ENCODE measurements around the gene CDC14B.
"Not testable (repeated sequence)": the region's sequence is repeated elsewhere in the genome, so short reads cannot be mapped to it uniquely, and the experiment has no call there.

The CDC14B gene

GRCh38 chr9:96582199-96582598, 37.4 kb downstream of the CDC14B start:
- not testable (repeated sequence) for DNase-seq

GRCh38 chr9:96581786-96582185, 37.9 kb downstream of the CDC14B start:
- no peak for DNase-seq

- DNase-seq = no peak
Measured at GRCh38 chr9:96581301-96581700, 38.3 kb downstream of the CDC14B start.

- DNase-seq = no peak
Measured at GRCh38 chr9:96574931-96575351, 44.7 kb downstream of the CDC14B start.

GRCh38 chr9:96574455-96574854, 45.2 kb downstream of the CDC14B start:
- no peak for DNase-seq

- no peak for DNase-seq
Measured at GRCh38 chr9:96567203-96567700, 52.4 kb downstream of the CDC14B start.

- no peak for DNase-seq
Measured at GRCh38 chr9:96566498-96567202, 53.0 kb downstream of the CDC14B start.

- DNase-seq = no peak
Measured at GRCh38 chr9:96565671-96566497, 53.8 kb downstream of the CDC14B start.

- DNase-seq = no peak
Measured at GRCh38 chr9:96564217-96564616, 55.4 kb downstream of the CDC14B start.

GRCh38 chr9:96559339-96559943, 60.2 kb downstream of the CDC14B start:
- DNase-seq = no peak

GRCh38 chr9:96557921-96558320, 61.7 kb downstream of the CDC14B start:
- no peak for DNase-seq

GRCh38 chr9:96556701-96557461, 62.8 kb downstream of the CDC14B start:
- no peak for DNase-seq

GRCh38 chr9:96555567-96556386, 63.9 kb downstream of the CDC14B start:
- DNase-seq = no peak

- no peak for DNase-seq
Measured at GRCh38 chr9:96554801-96555566, 64.7 kb downstream of the CDC14B start.

GRCh38 chr9:96554326-96554725, 65.3 kb downstream of the CDC14B start:
- no peak for DNase-seq

- DNase-seq = no peak
Measured at GRCh38 chr9:96553070-96553469, 66.6 kb downstream of the CDC14B start.

GRCh38 chr9:96551403-96551802, 68.2 kb downstream of the CDC14B start:
- no peak for DNase-seq

GRCh38 chr9:96550659-96551058, 69.0 kb downstream of the CDC14B start:
- no peak for DNase-seq

- not testable (repeated sequence) for DNase-seq
Measured at GRCh38 chr9:96543131-96543530, 76.5 kb downstream of the CDC14B start.

- DNase-seq = no peak
Measured at GRCh38 chr9:96540106-96540505, 79.5 kb downstream of the CDC14B start.

GRCh38 chr9:96532173-96532572, 87.5 kb downstream of the CDC14B start:
- no peak for DNase-seq
